ENCODE data around the gene FAM229B.

The FAM229B gene

GRCh38 chr6:112144145-112144926 lies 56.9 kb downstream of the FAM229B start:
- intact Hi-C loops (cut with DNase I; ENCODE audit: low total_unique reads), result no loop called here
- no peaks in the 10 kb centered on the region for H3K9me3 ChIP-seq
- no peak overlapping the region for H3K4me3 ChIP-seq
- H3K4me1 ChIP-seq, result no peaks in the 10 kb centered on the region
- TF ChIP-seq, protein P1, sequence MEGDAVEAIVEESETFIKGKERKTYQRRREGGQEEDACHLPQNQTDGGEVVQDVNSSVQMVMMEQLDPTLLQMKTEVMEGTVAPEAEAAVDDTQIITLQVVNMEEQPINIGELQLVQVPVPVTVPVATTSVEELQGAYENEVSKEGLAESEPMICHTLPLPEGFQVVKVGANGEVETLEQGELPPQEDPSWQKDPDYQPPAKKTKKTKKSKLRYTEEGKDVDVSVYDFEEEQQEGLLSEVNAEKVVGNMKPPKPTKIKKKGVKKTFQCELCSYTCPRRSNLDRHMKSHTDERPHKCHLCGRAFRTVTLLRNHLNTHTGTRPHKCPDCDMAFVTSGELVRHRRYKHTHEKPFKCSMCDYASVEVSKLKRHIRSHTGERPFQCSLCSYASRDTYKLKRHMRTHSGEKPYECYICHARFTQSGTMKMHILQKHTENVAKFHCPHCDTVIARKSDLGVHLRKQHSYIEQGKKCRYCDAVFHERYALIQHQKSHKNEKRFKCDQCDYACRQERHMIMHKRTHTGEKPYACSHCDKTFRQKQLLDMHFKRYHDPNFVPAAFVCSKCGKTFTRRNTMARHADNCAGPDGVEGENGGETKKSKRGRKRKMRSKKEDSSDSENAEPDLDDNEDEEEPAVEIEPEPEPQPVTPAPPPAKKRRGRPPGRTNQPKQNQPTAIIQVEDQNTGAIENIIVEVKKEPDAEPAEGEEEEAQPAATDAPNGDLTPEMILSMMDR (IDR thresholded peaks at IDR 0.05), result no peak
- peak overlapping the region in 1 of 2 donors; percentile 12 for H3K27ac ChIP-seq
- peaks cover 59 to 85% (median 68%) of the 10 kb centered on the region in 3 donors for H3K36me3 ChIP-seq
- no peaks in the 10 kb centered on the region for H3K27me3 ChIP-seq
- no peak for DNase-seq

DNA sequence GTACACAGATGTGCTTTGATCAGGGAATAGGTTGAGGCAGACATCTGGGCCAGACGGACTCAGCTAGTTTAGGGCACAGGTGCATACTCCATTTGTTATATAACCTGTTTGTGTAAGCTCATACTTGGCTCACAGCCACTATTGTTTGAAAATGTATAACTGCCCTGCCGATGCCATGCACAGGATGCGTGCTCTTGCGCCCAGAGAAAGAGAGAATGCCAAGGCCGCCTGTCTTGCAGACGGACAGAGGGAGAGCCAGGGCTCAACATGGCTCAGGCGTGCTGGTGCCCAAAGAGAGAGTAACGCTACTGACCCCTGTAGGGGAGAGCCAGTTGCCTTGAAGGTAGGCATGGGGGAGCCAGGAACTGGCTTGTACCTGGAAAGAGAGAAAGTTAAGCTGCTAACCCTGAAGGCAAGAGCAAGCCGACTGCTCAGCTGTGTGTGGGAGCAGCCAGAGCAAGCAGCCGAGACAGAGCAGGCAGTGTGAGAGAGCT lies 57.7 kb downstream of the FAM229B start:
- H3K36me3 ChIP-seq, result peaks cover 51 to 77% (median 60%) of the 10 kb centered on the region in 3 donors
- TF ChIP-seq, protein P1 (IDR thresholded peaks at IDR 0.05), result no peak
- no peak overlapping the region for H3K4me3 ChIP-seq
- DNase-seq, result no peak
- H3K9me3 ChIP-seq, result no peaks in the 10 kb centered on the region
- intact Hi-C loops (cut with DNase I; ENCODE audit: low total_unique reads), result no loop called here
- no peak overlapping the region for H3K27ac ChIP-seq
- peaks cover 0 to 3% (median 0%) of the 10 kb centered on the region in 4 donors for H3K4me1 ChIP-seq
- no peaks in the 10 kb centered on the region for H3K27me3 ChIP-seq

DNA sequence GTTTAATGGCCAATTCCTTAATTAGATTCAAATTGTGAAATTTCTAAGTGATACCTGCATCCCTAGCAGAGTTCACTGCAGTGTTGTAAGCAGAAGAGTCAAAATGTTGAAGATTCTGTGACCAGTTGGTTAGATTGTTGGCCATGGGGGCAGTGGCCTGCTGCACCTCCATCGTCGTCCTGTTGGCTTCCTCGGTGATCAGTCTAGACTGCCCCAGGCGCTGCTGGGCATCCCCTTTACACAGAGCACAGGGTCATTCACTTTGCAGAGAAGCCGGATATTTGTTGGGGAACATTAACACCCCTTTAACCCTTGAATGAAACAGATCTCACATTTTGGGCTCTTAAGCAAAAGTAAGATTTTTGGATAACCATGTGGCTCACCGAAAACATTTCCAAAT lies 60.7 kb downstream of the FAM229B start:
- H3K9me3 ChIP-seq, result no peaks in the 10 kb centered on the region
- no peaks in the 10 kb centered on the region for H3K27me3 ChIP-seq
- intact Hi-C loops (cut with DNase I; ENCODE audit: low total_unique reads), result no loop called here
- no peak for DNase-seq
- H3K4me1 ChIP-seq, result peaks cover 0 to 11% (median 0%) of the 10 kb centered on the region in 4 donors
- no peak overlapping the region for H3K27ac ChIP-seq
- no peak overlapping the region for H3K4me3 ChIP-seq
- H3K36me3 ChIP-seq, result peaks cover 23 to 49% (median 31%) of the 10 kb centered on the region in 3 donors
- TF ChIP-seq, protein P1 (IDR thresholded peaks at IDR 0.05), result no peak

DNA sequence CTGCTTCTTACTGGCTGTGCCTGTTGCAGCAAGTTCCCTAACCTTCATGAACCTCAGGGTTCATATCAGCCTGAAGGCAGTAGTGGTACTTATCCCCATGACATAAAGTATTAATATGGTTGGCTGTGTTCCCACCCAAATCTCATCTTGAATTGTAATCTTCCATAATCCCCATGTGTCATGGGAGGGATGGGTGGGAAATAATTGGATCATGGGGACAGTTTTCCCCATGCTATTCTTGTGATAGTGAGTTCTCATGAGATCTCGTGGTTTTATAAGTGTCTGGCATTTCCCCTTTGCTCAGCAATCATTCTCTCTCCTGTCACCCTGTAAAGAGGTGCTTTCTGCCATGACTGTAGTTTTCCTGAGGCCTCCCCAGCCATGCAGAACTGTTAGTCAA lies 61.8 kb downstream of the FAM229B start:
- TF ChIP-seq, protein P1 (IDR thresholded peaks at IDR 0.05), result no peak
- intact Hi-C loops (cut with DNase I; ENCODE audit: low total_unique reads), result no loop called here

GRCh38 chr6:112149719-112150263 lies 62.4 kb downstream of the FAM229B start:
- Histone ChIP-seq H3K36me3 (peaks cover 8 to 40% (median 14%) of the 10 kb centered on the region in 3 donors), H3K27ac (peak overlapping the region in 1 of 2 donors; percentile 42), H3K4me3 (no peak overlapping the region), H3K27me3 (no peaks in the 10 kb centered on the region), H3K4me1 (peaks cover 0 to 19% (median 0%) of the 10 kb centered on the region in 4 donors), H3K9me3 (no peaks in the 10 kb centered on the region)
- no peak for DNase-seq
- intact Hi-C loops (cut with DNase I; ENCODE audit: low total_unique reads), result no loop called here
- TF ChIP-seq, protein P1 (IDR thresholded peaks at IDR 0.05), result no peak

More for the DNA sequence above, 61.8 kb downstream of the FAM229B start:
- Histone ChIP-seq H3K36me3 (peaks cover 11 to 40% (median 20%) of the 10 kb centered on the region in 3 donors), H3K9me3 (no peaks in the 10 kb centered on the region), H3K27ac (peak overlapping the region in 1 of 2 donors; percentile 42), H3K4me3 (no peak overlapping the region), H3K4me1 (peaks cover 0 to 14% (median 0%) of the 10 kb centered on the region in 4 donors), H3K27me3 (no peaks in the 10 kb centered on the region)
- no peak for DNase-seq

Data from tibial artery (tissue), 4 donors.